PFSK-1 (cell line): ENCODE measurements around the gene FBXO45.

Experiments
- FOXP2 ChIP-seq: optimal IDR thresholded peaks from 2 replicates; pipeline ENCODE3; 2011; ENCODE audit warnings: borderline replicate concordance, control low read depth, inconsistent platforms; ENCODE audit not compliant: insufficient read depth; ENCODE audit errors: extremely low read length, extremely low read depth
- POLR2AphosphoS5 ChIP-seq: IDR thresholded peaks from 2 replicates; pipeline ENCODE4 v1.6.1; 2012; ENCODE audit warnings: low read depth, mild to moderate bottlenecking, control low read depth, low read length, moderate library complexity
- SIN3A ChIP-seq: IDR thresholded peaks from 2 replicates; pipeline ENCODE4 v1.6.1; 2012; ENCODE audit warnings: mild to moderate bottlenecking, low read length, moderate library complexity, borderline replicate concordance; ENCODE audit not compliant: insufficient read depth
- TAF1 ChIP-seq: IDR thresholded peaks from 2 replicates; pipeline ENCODE4 v1.6.1; 2012; ENCODE audit warnings: low read length, control low read depth, borderline replicate concordance; ENCODE audit not compliant: insufficient read depth
- TF ChIP-seq, protein P1 (sequence below), 2 experiments: IDR thresholded peaks; 2 replicates each; pipeline versions ENCODE4 v1.6.1 to v1.8.0; 2011 to 2012; ENCODE audit warnings: low read depth in 2 of 2, low read length in 2 of 2, control low read depth in 1 of 2, inconsistent platforms in 1 of 2, mild to moderate bottlenecking in 1 of 2, moderate library complexity in 1 of 2; ENCODE audit not compliant: insufficient read depth in 1 of 2

DNA sequence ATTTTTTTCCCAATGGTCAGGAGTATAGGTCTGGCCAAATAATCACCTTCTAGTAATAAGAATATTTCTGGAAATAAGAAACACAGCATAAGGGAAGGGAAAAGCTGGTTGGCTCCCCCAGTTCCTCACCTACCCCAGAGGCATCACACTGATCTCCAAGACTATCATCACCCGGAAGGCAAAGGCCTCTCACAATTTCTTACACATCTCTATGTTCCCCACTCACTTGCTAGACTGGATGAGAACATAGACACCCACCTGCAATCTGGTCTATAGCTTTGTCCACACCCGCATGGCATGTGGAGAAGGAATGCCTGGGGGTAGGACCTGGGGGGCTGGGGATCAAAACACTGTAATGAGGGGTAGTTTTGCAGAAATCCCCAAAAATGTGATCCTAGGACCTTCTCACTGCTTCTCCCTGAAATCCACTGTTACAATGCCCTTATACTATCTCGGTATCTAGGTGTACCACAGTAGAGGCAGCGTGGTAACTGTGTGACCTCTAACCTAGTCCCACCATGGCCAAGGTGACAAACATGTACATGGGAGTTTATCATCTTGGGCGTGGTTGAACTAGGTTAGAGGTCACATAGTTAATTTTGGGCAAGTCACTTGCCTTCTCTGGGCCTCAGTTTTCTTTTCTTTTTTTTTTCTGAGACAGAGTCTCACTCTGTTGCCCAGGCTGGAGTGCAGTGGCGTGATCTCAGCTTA lies 41.5 kb downstream of the FBXO45 start:
- no peak for TF ChIP-seq TAF1
- TF ChIP-seq, protein P1, sequence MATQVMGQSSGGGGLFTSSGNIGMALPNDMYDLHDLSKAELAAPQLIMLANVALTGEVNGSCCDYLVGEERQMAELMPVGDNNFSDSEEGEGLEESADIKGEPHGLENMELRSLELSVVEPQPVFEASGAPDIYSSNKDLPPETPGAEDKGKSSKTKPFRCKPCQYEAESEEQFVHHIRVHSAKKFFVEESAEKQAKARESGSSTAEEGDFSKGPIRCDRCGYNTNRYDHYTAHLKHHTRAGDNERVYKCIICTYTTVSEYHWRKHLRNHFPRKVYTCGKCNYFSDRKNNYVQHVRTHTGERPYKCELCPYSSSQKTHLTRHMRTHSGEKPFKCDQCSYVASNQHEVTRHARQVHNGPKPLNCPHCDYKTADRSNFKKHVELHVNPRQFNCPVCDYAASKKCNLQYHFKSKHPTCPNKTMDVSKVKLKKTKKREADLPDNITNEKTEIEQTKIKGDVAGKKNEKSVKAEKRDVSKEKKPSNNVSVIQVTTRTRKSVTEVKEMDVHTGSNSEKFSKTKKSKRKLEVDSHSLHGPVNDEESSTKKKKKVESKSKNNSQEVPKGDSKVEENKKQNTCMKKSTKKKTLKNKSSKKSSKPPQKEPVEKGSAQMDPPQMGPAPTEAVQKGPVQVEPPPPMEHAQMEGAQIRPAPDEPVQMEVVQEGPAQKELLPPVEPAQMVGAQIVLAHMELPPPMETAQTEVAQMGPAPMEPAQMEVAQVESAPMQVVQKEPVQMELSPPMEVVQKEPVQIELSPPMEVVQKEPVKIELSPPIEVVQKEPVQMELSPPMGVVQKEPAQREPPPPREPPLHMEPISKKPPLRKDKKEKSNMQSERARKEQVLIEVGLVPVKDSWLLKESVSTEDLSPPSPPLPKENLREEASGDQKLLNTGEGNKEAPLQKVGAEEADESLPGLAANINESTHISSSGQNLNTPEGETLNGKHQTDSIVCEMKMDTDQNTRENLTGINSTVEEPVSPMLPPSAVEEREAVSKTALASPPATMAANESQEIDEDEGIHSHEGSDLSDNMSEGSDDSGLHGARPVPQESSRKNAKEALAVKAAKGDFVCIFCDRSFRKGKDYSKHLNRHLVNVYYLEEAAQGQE (IDR thresholded peaks at IDR 0.05; ENCODE audit: insufficient read depth in 1 of 2, low read depth in 2 of 2, low read length in 2 of 2): no peak
- no peak for TF ChIP-seq SIN3A
- TF ChIP-seq POLR2AphosphoS5: no peak
- TF ChIP-seq FOXP2: no peak
